Sigmoid colon (tissue), 7 donors: ENCODE results near the gene PECR. TPM values are rescaled to one million over a fixed set of nuclear protein-coding genes. Genes with fewer than 3 reads are reported as not detected.
"Not testable (repeated sequence)": the region's sequence is repeated elsewhere in the genome, so short reads cannot be mapped to it uniquely, and the experiment has no call there.

Experiments used
- DNase-seq: peaks from one replicate; pipeline ENCODE4 v3.0.0-alpha.2; 2019
- H3K27ac ChIP-seq, 4 donors: fragments of 200-600 bp; sonication (generic); one replicate each; pipeline ENCODE4 v1.5.1; 2016 to 2019; ENCODE audit warnings: mild to moderate bottlenecking in 1 of 4
- H3K27me3 ChIP-seq, 3 donors: fragments of 200-600 bp; sonication (generic); one replicate each; pipeline ENCODE4 v1.5.1; 2019; ENCODE audit warnings: mild to moderate bottlenecking in 1 of 3
- H3K36me3 ChIP-seq, 4 donors: fragments of 200-600 bp; sonication (generic); one replicate each; pipeline ENCODE4 v1.5.1; 2016 to 2019
- H3K4me1 ChIP-seq, 4 donors: fragments of 200-600 bp; sonication (generic); one replicate each; pipeline ENCODE4 v1.5.1; 2017 to 2019
- H3K4me3 ChIP-seq, 4 donors: fragments of 200-600 bp; sonication (generic); one replicate each; pipeline ENCODE4 v1.5.1; 2017 to 2019; ENCODE audit warnings: mild to moderate bottlenecking in 2 of 4, moderate library complexity in 1 of 4
- H3K9me3 ChIP-seq, 4 donors: fragments of 200-600 bp in 3 of 4; sonication (generic) in 3 of 4; one replicate each; pipeline versions ENCODE4 v1.5.1 to v1.6.1; 2013 to 2019
- EP300 ChIP-seq, 4 donors: sonication (generic); formaldehyde crosslinking; IDR thresholded peaks; one replicate each; pipeline ENCODE4 v1.6.1; 2017; ENCODE audit warnings: antibody characterized with exemption in 4 of 4
- POLR2A ChIP-seq, 2 donors: fragments of 450-650 bp; IDR thresholded peaks; one replicate each; pipeline ENCODE4 v1.6.1; 2016; ENCODE audit warnings: antibody characterized with exemption in 2 of 2, mild to moderate bottlenecking in 2 of 2, moderate library complexity in 2 of 2
- POLR2AphosphoS5 ChIP-seq, 4 donors: sonication (generic); formaldehyde crosslinking; IDR thresholded peaks; one replicate each; pipeline ENCODE4 v1.6.1; 2017; ENCODE audit warnings: antibody characterized with exemption in 4 of 4
- WGBS, 2 donors: extraction: QIAGEN DNeasy Blood & Tissue Kit; methylation state at CpG; one replicate each; pipeline ENCODE4 v1.1.7; 2013; 5-methylcytosine and 5-hydroxymethylcytosine counted together
- intact Hi-C: fragments of 100-400 bp; cut with DNase I; formaldehyde crosslinking; loops from one replicate; pipeline ENCODE4 v1.15.1; 2023
- polyA plus RNA-seq, 3 donors: library from polyadenylated mRNA; stranded (reverse); fragments of 200-250 nt; gene quantifications; one replicate each; pipeline ENCODE4 v1.2.3, GENCODE V29; 2013
- total RNA-seq, 4 donors: library from RNA; depleted of rRNA; stranded (reverse); fragments of >200 nt; gene quantifications; one replicate each; pipeline ENCODE4 v1.1.0, GENCODE V29; 2016
- TF ChIP-seq, protein P1 (sequence below), 4 experiments: fragments of 450-650 bp in 3 of 4; fragments of 200-600 bp in 1 of 4; IDR thresholded peaks; one replicate each; pipeline ENCODE4 v1.5.1; 2016 to 2019; ENCODE audit warnings: antibody characterized with exemption in 4 of 4, mild to moderate bottlenecking in 3 of 4, moderate library complexity in 2 of 4
- donor health status: healthy with polysubstance abuse.
- donor health status: Bipolar disorder and iron deficiency.
- donor health status: healthy.

Gene PECR
- total and polyA plus RNA-seq, 7 donors = 5.0 to 25.9 (median 13.9) TPM

DNA sequence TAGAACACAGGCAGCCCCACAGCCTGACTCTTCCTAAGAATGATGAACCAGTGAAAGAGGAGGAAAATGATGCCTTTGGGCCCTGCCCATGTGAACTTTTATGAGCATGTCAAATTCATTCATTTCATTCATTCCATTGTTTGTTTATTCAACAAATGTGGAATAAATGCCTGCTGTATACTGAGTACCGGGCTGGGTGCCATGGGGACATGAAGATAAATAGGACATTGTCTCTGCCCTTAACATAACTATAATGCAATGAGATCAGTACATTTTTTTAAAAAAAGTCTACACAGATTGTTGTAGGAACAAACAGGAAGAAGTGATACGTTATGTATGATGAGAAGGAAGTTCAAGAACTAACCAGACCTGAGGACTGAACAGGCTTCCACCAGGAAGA, 83.0 kb downstream of the PECR start:
- no peak for DNase-seq
- Histone ChIP-seq H3K4me1 (no peaks in the 10 kb centered on the region), H3K36me3 (peaks cover 0 to 7% (median 0%) of the 10 kb centered on the region in 4 donors), H3K4me3 (no peak overlapping the region), H3K9me3 (no peaks in the 10 kb centered on the region), H3K27me3 (no peaks in the 10 kb centered on the region), H3K27ac (no peak overlapping the region)
- 21 to 49% methylated on average over 2 of the region's 2 CpGs for WGBS, 2 donors
- TF ChIP-seq, protein P1, sequence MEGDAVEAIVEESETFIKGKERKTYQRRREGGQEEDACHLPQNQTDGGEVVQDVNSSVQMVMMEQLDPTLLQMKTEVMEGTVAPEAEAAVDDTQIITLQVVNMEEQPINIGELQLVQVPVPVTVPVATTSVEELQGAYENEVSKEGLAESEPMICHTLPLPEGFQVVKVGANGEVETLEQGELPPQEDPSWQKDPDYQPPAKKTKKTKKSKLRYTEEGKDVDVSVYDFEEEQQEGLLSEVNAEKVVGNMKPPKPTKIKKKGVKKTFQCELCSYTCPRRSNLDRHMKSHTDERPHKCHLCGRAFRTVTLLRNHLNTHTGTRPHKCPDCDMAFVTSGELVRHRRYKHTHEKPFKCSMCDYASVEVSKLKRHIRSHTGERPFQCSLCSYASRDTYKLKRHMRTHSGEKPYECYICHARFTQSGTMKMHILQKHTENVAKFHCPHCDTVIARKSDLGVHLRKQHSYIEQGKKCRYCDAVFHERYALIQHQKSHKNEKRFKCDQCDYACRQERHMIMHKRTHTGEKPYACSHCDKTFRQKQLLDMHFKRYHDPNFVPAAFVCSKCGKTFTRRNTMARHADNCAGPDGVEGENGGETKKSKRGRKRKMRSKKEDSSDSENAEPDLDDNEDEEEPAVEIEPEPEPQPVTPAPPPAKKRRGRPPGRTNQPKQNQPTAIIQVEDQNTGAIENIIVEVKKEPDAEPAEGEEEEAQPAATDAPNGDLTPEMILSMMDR (IDR thresholded peaks at IDR 0.05) = no peak
- TF ChIP-seq POLR2AphosphoS5 (IDR thresholded peaks at IDR 0.05) (no peak), EP300 (IDR thresholded peaks at IDR 0.05) (no peak)
- intact Hi-C loops = no loop called here

DNA sequence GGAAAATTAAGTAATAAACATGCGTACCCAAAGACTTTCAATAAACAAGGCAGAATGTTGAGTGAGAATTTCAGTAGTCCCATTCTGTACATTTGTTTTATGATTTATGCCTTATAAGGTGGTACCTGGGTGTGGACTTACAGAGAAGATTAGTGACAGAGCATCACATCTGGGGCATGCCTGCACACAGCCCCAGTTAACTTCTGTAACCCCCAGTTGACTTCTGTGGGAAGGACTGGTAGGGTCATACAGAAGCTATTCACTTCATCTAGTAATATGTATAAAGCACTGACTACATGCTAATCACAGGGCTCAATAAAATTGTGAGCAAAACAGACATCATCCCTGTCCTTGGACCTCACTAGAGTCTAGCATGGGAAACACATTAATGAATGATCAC, 84.4 kb downstream of the PECR start:
- no peaks in the 10 kb centered on the region for H3K27me3 ChIP-seq
- no peak overlapping the region for H3K4me3 ChIP-seq
- TF ChIP-seq, protein P1 (IDR thresholded peaks at IDR 0.05) = no peak
- TF ChIP-seq POLR2A (IDR thresholded peaks at IDR 0.05) (no peak), POLR2AphosphoS5 (IDR thresholded peaks at IDR 0.05) (no peak), EP300 (IDR thresholded peaks at IDR 0.05) (no peak)
- intact Hi-C loops = no loop called here
- H3K4me1 ChIP-seq = no peaks in the 10 kb centered on the region
- DNase-seq = no peak
- no peaks in the 10 kb centered on the region for H3K9me3 ChIP-seq
- WGBS, 2 donors = 91 to 92% methylated on average over 1 of the region's 1 CpG
- H3K27ac ChIP-seq = no peak overlapping the region
- peaks cover 0 to 7% (median 0%) of the 10 kb centered on the region in 4 donors for H3K36me3 ChIP-seq

DNA sequence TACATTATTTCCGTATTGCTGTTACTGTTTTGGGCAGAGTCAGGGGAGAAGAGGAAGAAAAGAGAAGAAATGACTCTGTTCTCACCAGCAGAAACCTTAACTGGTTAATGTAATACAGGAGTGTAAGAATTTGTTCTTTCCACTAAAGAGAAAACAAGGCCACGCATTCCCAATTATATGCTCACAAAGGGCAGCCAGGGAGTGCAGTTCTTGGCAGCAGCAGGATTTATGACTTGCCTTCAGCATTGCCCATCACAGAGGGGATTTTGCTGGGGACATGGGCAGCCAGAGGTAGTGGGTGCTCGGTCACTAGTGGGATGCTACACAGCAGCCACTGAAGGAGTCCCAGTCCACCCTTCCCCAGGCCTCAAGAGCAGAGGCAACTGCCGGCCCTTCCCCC, 86.7 kb downstream of the PECR start:
- H3K36me3 ChIP-seq = peaks cover 0 to 7% (median 0%) of the 10 kb centered on the region in 4 donors
- no peak for DNase-seq
- intact Hi-C loops = no loop called here
- no peaks in the 10 kb centered on the region for H3K4me1 ChIP-seq
- H3K27me3 ChIP-seq = no peaks in the 10 kb centered on the region
- peaks cover 0 to 3% (median 0%) of the 10 kb centered on the region in 4 donors for H3K9me3 ChIP-seq
- no peak overlapping the region for H3K27ac ChIP-seq
- TF ChIP-seq, protein P1 (IDR thresholded peaks at IDR 0.05) = no peak
- TF ChIP-seq POLR2AphosphoS5 (IDR thresholded peaks at IDR 0.05) = no peak
- TF ChIP-seq EP300 (IDR thresholded peaks at IDR 0.05) = no peak
- TF ChIP-seq POLR2A (IDR thresholded peaks at IDR 0.05) = no peak
- 93 to 94% methylated on average over 4 of the region's 4 CpGs for WGBS, 2 donors
- H3K4me3 ChIP-seq = no peak overlapping the region

DNA sequence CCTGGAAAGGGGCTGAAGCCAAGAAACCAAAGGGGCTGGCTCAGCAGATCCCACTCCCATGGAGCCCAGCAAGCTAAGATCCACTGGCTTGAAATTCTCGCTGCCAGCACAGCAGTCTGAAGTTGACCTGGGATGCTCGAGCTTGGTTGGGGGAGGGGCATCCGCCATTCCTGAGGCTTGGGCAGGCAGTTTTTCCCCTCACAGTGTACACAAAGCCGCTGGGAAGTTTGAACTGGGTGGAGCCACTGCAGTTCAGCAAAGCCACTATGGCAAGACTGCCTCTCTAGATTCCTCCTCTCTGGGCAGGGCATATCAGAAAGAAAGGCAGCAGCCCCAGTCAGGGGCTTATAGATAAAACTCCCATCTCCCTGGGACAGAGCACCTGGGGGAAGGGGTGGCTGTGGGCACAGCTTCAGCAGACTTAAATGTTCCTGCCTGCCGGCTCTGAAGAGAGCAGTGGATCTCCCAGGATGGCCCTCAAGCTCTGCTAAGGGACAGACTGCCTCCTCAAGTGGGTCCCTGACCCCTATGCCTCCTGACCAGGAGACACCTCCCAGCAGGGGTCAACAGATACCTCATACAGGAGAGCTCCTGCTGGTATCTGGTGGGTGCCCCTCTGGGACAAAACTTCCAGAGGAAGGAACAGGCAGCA, 92.9 kb downstream of the PECR start:
- H3K4me3 ChIP-seq, H3K27me3 ChIP-seq, intact Hi-C loops, H3K4me1 ChIP-seq, H3K36me3 ChIP-seq, DNase-seq, H3K9me3 ChIP-seq, H3K27ac ChIP-seq: not testable (repeated sequence)
- 90 to 97% methylated on average over 5 of the region's 5 CpGs for WGBS, 2 donors

Other genes starting within 250 kb of the PECR start
- 1 to 10 TPM in 3 of 4 donors, under 1 TPM in 1; 0.99 to 1.5 (median 1.3) TPM for gene MREG, start 68.3 kb downstream of the PECR start, total RNA-seq
- 1 to 10 TPM; 3.0 to 8.8 (median 5.6) TPM for gene MREG, start 68.3 kb downstream of the PECR start, polyA plus RNA-seq
- gene TMEM169, start 110 bp upstream of the PECR start, total RNA-seq = 1 to 10 TPM in 2 of 4 donors, under 1 TPM in 1, not detected in 1; 0.82 to 1.4 (median 1.1) TPM
- under 1 TPM in 1 of 3 donors, not detected in 2; 0.80 TPM for gene TMEM169, start 110 bp upstream of the PECR start, polyA plus RNA-seq
- 100 to 1,000 TPM in 3 of 4 donors, 10 to 100 TPM in 1; 92.5 to 152 (median 137) TPM for gene XRCC5, start 27.5 kb upstream of the PECR start, total RNA-seq
- 100 to 1,000 TPM in 1 of 3 donors, 10 to 100 TPM in 2; 70.3 to 111 (median 86.0) TPM for gene XRCC5, start 27.5 kb upstream of the PECR start, polyA plus RNA-seq